Calu3 (cell line): ENCODE results near the gene MBNL2. TPM values are rescaled to one million over a fixed set of nuclear protein-coding genes. Genes with fewer than 3 reads are reported as not detected.

ENCODE experiments used
- BruUV-seq: library from RNA; stranded (reverse); fragments of 400-500 nt; replicated peaks from 2 replicates; lab custom pipeline; 2021; lab: Mats Ljungman, UMichigan
- CTCF ChIA-PET: fragments of 300-600 bp; sonication (Branson Sonifier 250); formaldehyde crosslinking; loops from one replicate; lab custom pipeline; 2022; ENCODE audit warnings: antibody characterized with exemption; lab: Charles Lee
- DNase-seq: peaks from one replicate; pipeline ENCODE4 v3.0.0; 2022
- H3K27ac Mint-ChIP-seq: one replicate; pipeline ENCODE4 v1.8.0; 2022; ENCODE audit warnings: mixed read lengths; ENCODE audit not compliant: unreplicated experiment
- H3K27me3 Mint-ChIP-seq: one replicate; pipeline ENCODE4 v1.8.0; 2022; ENCODE audit warnings: mixed read lengths; ENCODE audit not compliant: unreplicated experiment
- H3K36me3 Mint-ChIP-seq: one replicate; pipeline ENCODE4 v1.8.0; 2022; ENCODE audit warnings: mild to moderate bottlenecking, moderate library complexity, mixed read lengths; ENCODE audit not compliant: insufficient read depth, unreplicated experiment
- H3K4me1 Mint-ChIP-seq: one replicate; pipeline ENCODE4 v1.8.0; 2022; ENCODE audit warnings: mild to moderate bottlenecking, low read depth, mixed read lengths; ENCODE audit not compliant: unreplicated experiment
- H3K4me3 Mint-ChIP-seq: one replicate; pipeline ENCODE4 v1.8.0; 2022; ENCODE audit warnings: mild to moderate bottlenecking, low read depth, moderate library complexity, mixed read lengths; ENCODE audit not compliant: unreplicated experiment
- H3K9me3 Mint-ChIP-seq: one replicate; pipeline ENCODE4 v1.8.0; 2022; ENCODE audit warnings: low read depth, mixed read lengths; ENCODE audit not compliant: unreplicated experiment
- CTCF ChIP-seq: fragments of 200-600 bp; IDR thresholded peaks from one replicate; pipeline ENCODE4 v1.8.0; 2022; ENCODE audit warnings: antibody characterized with exemption; ENCODE audit not compliant: unreplicated experiment
- intact Hi-C: fragments of 100-400 bp; cut with micrococcal nuclease; formaldehyde crosslinking; loops from one replicate; pipeline ENCODE4 v1.10.0; 2022; ENCODE audit not compliant: unreplicated experiment
- total RNA-seq: library from RNA; stranded (reverse); gene quantifications from 2 replicates; pipeline ENCODE4 v1.2.3, GENCODE V29; 2022

The MBNL2 gene
- total RNA-seq, 1 experiment from 2014 or later = 37.1 TPM

GRCh38 chr13:97388373-97388772, 166.2 kb downstream of the MBNL2 start:
- Mint-ChIP-seq H3K27me3 (no peaks in the 10 kb centered on the region), H3K9me3 (no peaks in the 10 kb centered on the region), H3K36me3 (no peaks in the 10 kb centered on the region), H3K4me1 (no peaks in the 10 kb centered on the region), H3K27ac (no peak overlapping the region), H3K4me3 (no peak overlapping the region)
- no TSS peak for BruUV-seq
- no peak for DNase-seq
- intact Hi-C loops = no loop called here
- TF ChIP-seq CTCF = no peak
- CTCF ChIA-PET = no interaction called here

GRCh38 chr13:97390941-97391600, 168.9 kb downstream of the MBNL2 start:
- H3K27me3 Mint-ChIP-seq = no peaks in the 10 kb centered on the region
- intact Hi-C loops = no loop called here
- BruUV-seq = no TSS peak
- DNase-seq = no peak
- no peak overlapping the region for H3K27ac Mint-ChIP-seq
- no peaks in the 10 kb centered on the region for H3K9me3 Mint-ChIP-seq
- TF ChIP-seq CTCF = no peak
- no peaks in the 10 kb centered on the region for H3K36me3 Mint-ChIP-seq
- CTCF ChIA-PET = no interaction called here
- H3K4me1 Mint-ChIP-seq = no peaks in the 10 kb centered on the region
- H3K4me3 Mint-ChIP-seq = no peak overlapping the region

- Mint-ChIP-seq H3K4me1 (no peaks in the 10 kb centered on the region), H3K4me3 (no peak overlapping the region), H3K27ac (no peak overlapping the region), H3K9me3 (no peaks in the 10 kb centered on the region), H3K27me3 (no peaks in the 10 kb centered on the region), H3K36me3 (no peaks in the 10 kb centered on the region)
- BruUV-seq = no TSS peak
- no peak for TF ChIP-seq CTCF
- CTCF ChIA-PET = no interaction called here
- DNase-seq = no peak
- intact Hi-C loops = no loop called here
These were observed 169.9 kb downstream of the MBNL2 start for GRCh38 chr13:97392020-97392419.

GRCh38 chr13:97394542-97394941, 172.4 kb downstream of the MBNL2 start:
- CTCF ChIA-PET = no interaction called here
- Mint-ChIP-seq H3K4me3 (no peak overlapping the region), H3K27me3 (no peaks in the 10 kb centered on the region), H3K36me3 (no peaks in the 10 kb centered on the region), H3K27ac (no peak overlapping the region), H3K4me1 (no peaks in the 10 kb centered on the region), H3K9me3 (no peaks in the 10 kb centered on the region)
- DNase-seq = no peak
- no peak for TF ChIP-seq CTCF
- intact Hi-C loops = no loop called here
- no TSS peak for BruUV-seq
